GM21825 (cell line): ENCODE data around the gene TXLNA.

Source experiments
- ATAC-seq: cut with Tn5 transposase; IDR thresholded peaks from one replicate; pipeline ENCODE4 v1.9.1; 2021; ENCODE audit warnings: mild to moderate bottlenecking, moderate library complexity; ENCODE audit not compliant: unreplicated experiment

The TXLNA gene

GRCh38 chr1:32182060-32182459, 2.6 kb downstream of the TXLNA start:
- no peak for ATAC-seq

- no peak for ATAC-seq
These were observed 5.2 kb downstream of the TXLNA start for GRCh38 chr1:32184650-32185049.

- no peak for ATAC-seq
These were observed 6.6 kb downstream of the TXLNA start for GRCh38 chr1:32186077-32186476.

GRCh38 chr1:32186491-32186890, 7.0 kb downstream of the TXLNA start:
- ATAC-seq: no peak

GRCh38 chr1:32187850-32188249, 8.4 kb downstream of the TXLNA start:
- ATAC-seq: no peak

GRCh38 chr1:32192220-32192948, 12.9 kb downstream of the TXLNA start:
- ATAC-seq: no peak

GRCh38 chr1:32194984-32195383, 15.5 kb downstream of the TXLNA start:
- ATAC-seq: no peak

- no peak for ATAC-seq
These were observed 16.1 kb downstream of the TXLNA start for GRCh38 chr1:32195531-32195930.

GRCh38 chr1:32195972-32196823, 16.7 kb downstream of the TXLNA start:
- no peak for ATAC-seq

- no peak for ATAC-seq
These were observed 17.6 kb downstream of the TXLNA start for GRCh38 chr1:32197074-32197473.

- no peak for ATAC-seq
These were observed 18.4 kb downstream of the TXLNA start for GRCh38 chr1:32197837-32198236.

- ATAC-seq: no peak
These were observed 19.0 kb downstream of the TXLNA start for GRCh38 chr1:32198237-32199042.

GRCh38 chr1:32199043-32199716, 19.7 kb downstream of the TXLNA start:
- no peak for ATAC-seq

- ATAC-seq: no peak
These were observed 20.2 kb downstream of the TXLNA start for GRCh38 chr1:32199717-32200072.

- ATAC-seq: no peak
These were observed 20.9 kb downstream of the TXLNA start, which contains the start of gene CCDC28B for GRCh38 chr1:32200226-32201010. Gene CCDC28B (plus strand): TSS chr1:32200595. CDS start chr1:32201936, 1,341 bp downstream.

- ATAC-seq: peak; percentile 42
These were observed 21.8 kb downstream of the TXLNA start for GRCh38 chr1:32201011-32201855.

- no peak for ATAC-seq
These were observed 25.5 kb downstream of the TXLNA start for GRCh38 chr1:32204943-32205361.

- peak; percentile 37 for ATAC-seq
These were observed 26.2 kb downstream of the TXLNA start, which contains the start of gene IQCC for GRCh38 chr1:32205401-32206370. Gene IQCC (plus strand): TSS chr1:32205671. CDS start chr1:32205682, 11 bp downstream.
